Common myeloid progenitor, CD34-positive (primary cell): ENCODE data around the gene DIP2C.

Experiments
- CTCF ChIA-PET: fragments of 350-600 bp; sonication (Branson Sonifier 250); formaldehyde crosslinking; loops from one replicate; lab custom pipeline; 2021; ENCODE audit warnings: antibody characterized with exemption; lab: Charles Lee
- POLR2A ChIA-PET: fragments of 350-600 bp; sonication (Branson Sonifier 250); formaldehyde crosslinking; loops from one replicate; lab custom pipeline; 2021; ENCODE audit warnings: antibody characterized with exemption; lab: Charles Lee
- DNase-seq, 3 donors: peaks; one replicate each; pipeline versions ENCODE4 v3.0.0 to v3.0.0-alpha.2; 2013
- H3K27ac ChIP-seq, 2 experiments: 1 replicate in 1 of 2; 2 replicates in 1 of 2; pipeline ENCODE4 v1.7.0; 2013; ENCODE audit warnings: inconsistent platforms in 2 of 2, low read length in 2 of 2, mild to moderate bottlenecking in 2 of 2, low read depth in 1 of 2, moderate library complexity in 1 of 2; ENCODE audit not compliant: severe bottlenecking in 2 of 2, insufficient read depth in 1 of 2, poor library complexity in 1 of 2
- H3K27me3 ChIP-seq, 5 experiments: replicated peaks in 2 of 5; 1 replicate in 3 of 5; 2 replicates in 2 of 5; pipeline versions ENCODE4 v1.6.1 to v1.7.0; 2013; ENCODE audit warnings: low read length in 4 of 5, mild to moderate bottlenecking in 2 of 5, moderate library complexity in 2 of 5, inconsistent platforms in 1 of 5; ENCODE audit not compliant: insufficient read depth in 5 of 5, control insufficient read depth in 4 of 5
- H3K36me3 ChIP-seq, 4 experiments: 1 replicate in 2 of 4; 2 replicates in 2 of 4; pipeline versions ENCODE4 v1.6.1 to v1.7.0; 2013; ENCODE audit warnings: low read length in 3 of 4, control low read depth in 1 of 4, mild to moderate bottlenecking in 1 of 4; ENCODE audit not compliant: control insufficient read depth in 4 of 4, insufficient read depth in 4 of 4
- H3K4me1 ChIP-seq, 4 experiments: 1 replicate in 3 of 4; 2 replicates in 1 of 4; pipeline versions ENCODE4 v1.6.1 to v1.7.1; 2013; ENCODE audit warnings: low read length in 3 of 4, mild to moderate bottlenecking in 3 of 4, control low read depth in 1 of 4, inconsistent platforms in 1 of 4, moderate library complexity in 1 of 4; ENCODE audit not compliant: control insufficient read depth in 4 of 4, insufficient read depth in 4 of 4; ENCODE audit errors: control extremely low read depth in 1 of 4
- H3K4me3 ChIP-seq, 7 experiments: 1 replicate in 4 of 7; 2 replicates in 3 of 7; pipeline versions ENCODE4 v1.5.1 to v1.7.0; 2013; ENCODE audit warnings: mild to moderate bottlenecking in 7 of 7, low read length in 6 of 7, moderate library complexity in 6 of 7, inconsistent platforms in 2 of 7, low read depth in 2 of 7, control low read depth in 1 of 7; ENCODE audit not compliant: insufficient read depth in 4 of 7, control insufficient read depth in 1 of 7; ENCODE audit errors: extremely low read depth in 1 of 7
- H3K9me3 ChIP-seq, 5 experiments: 1 replicate in 4 of 5; 2 replicates in 1 of 5; pipeline versions ENCODE4 v1.6.1 to v1.7.1; 2013; ENCODE audit warnings: low read length in 4 of 5, mild to moderate bottlenecking in 2 of 5, inconsistent platforms in 1 of 5, low read depth in 1 of 5, moderate library complexity in 1 of 5; ENCODE audit not compliant: control insufficient read depth in 4 of 5, insufficient read depth in 2 of 5; ENCODE audit errors: control extremely low read depth in 1 of 5
- WGBS: methylation state at CpG from one replicate; pipeline ENCODE4 v1.1.5; 2013; ENCODE audit not compliant: insufficient coverage; 5-methylcytosine and 5-hydroxymethylcytosine counted together

DIP2C gene

GRCh38 chr10:637221-637620 is 52.2 kb downstream of the DIP2C start:
- POLR2A ChIA-PET: no interaction called here
- CTCF ChIA-PET: no interaction called here
- 56% methylated on average over 8 of the region's 8 CpGs for WGBS
- DNase-seq: no peak
- no peak overlapping the region for H3K27ac ChIP-seq
- H3K36me3 ChIP-seq: no peaks in the 10 kb centered on the region
- H3K27me3 ChIP-seq: peaks cover 0 to 77% (median 24%) of the 10 kb centered on the region in 5 experiments
- H3K4me1 ChIP-seq: peaks cover 0 to 4% (median under 1%) of the 10 kb centered on the region in 4 experiments
- H3K9me3 ChIP-seq: peaks cover 0 to 2% (median 0%) of the 10 kb centered on the region in 5 experiments
- H3K4me3 ChIP-seq: no peak overlapping the region

- POLR2A ChIA-PET: no interaction called here
- CTCF ChIA-PET: no interaction called here
- no peak for DNase-seq
- Histone ChIP-seq H3K4me3 (no peak overlapping the region), H3K27ac (no peak overlapping the region), H3K27me3 (peaks cover 0 to 81% (median 24%) of the 10 kb centered on the region in 5 experiments), H3K4me1 (peaks cover 0 to 4% (median under 1%) of the 10 kb centered on the region in 4 experiments), H3K9me3 (peaks cover 0 to 5% (median 0%) of the 10 kb centered on the region in 5 experiments), H3K36me3 (no peaks in the 10 kb centered on the region)
- 68% methylated on average over 18 of the region's 19 CpGs for WGBS
Measured at GRCh38 chr10:636769-637168, 52.7 kb downstream of the DIP2C start.

- Histone ChIP-seq H3K4me1 (peaks cover 0 to 4% (median under 1%) of the 10 kb centered on the region in 4 experiments), H3K9me3 (peaks cover 0 to 5% (median 0%) of the 10 kb centered on the region in 5 experiments), H3K27ac (no peak overlapping the region), H3K4me3 (no peak overlapping the region), H3K36me3 (no peaks in the 10 kb centered on the region), H3K27me3 (peaks cover 0 to 82% (median 24%) of the 10 kb centered on the region in 5 experiments)
- ChIA-PET POLR2A (no interaction called here), CTCF (no interaction called here)
- WGBS: 90% methylated on average over 14 of the region's 25 CpGs
- no peak for DNase-seq
Measured at GRCh38 chr10:636016-636730, 53.3 kb downstream of the DIP2C start.

- DNase-seq: peak in 2 of 3 donors; percentile 33 to 37
- Histone ChIP-seq H3K36me3 (no peaks in the 10 kb centered on the region), H3K9me3 (peaks cover 0 to 5% (median 0%) of the 10 kb centered on the region in 5 experiments), H3K27me3 (peaks cover 0 to 86% (median 26%) of the 10 kb centered on the region in 5 experiments), H3K4me3 (no peak overlapping the region), H3K27ac (no peak overlapping the region), H3K4me1 (peaks cover 0 to 4% (median under 1%) of the 10 kb centered on the region in 4 experiments)
- ChIA-PET CTCF (no interaction called here), POLR2A (no interaction called here)
- 36% methylated on average over 23 of the region's 25 CpGs for WGBS
Measured at GRCh38 chr10:635088-635861, 54.2 kb downstream of the DIP2C start.

GRCh38 chr10:634256-634655 is 55.2 kb downstream of the DIP2C start:
- 79% methylated on average over 7 of the region's 7 CpGs for WGBS
- no peak for DNase-seq
- peaks cover 0 to 10% (median 5%) of the 10 kb centered on the region in 4 experiments for H3K4me1 ChIP-seq
- H3K36me3 ChIP-seq: no peaks in the 10 kb centered on the region
- ChIA-PET POLR2A (no interaction called here), CTCF (no interaction called here)
- no peak overlapping the region for H3K27ac ChIP-seq
- peaks cover 0 to 5% (median 0%) of the 10 kb centered on the region in 5 experiments for H3K9me3 ChIP-seq
- H3K4me3 ChIP-seq: no peak overlapping the region
- peaks cover 0 to 90% (median 26%) of the 10 kb centered on the region in 5 experiments for H3K27me3 ChIP-seq

GRCh38 chr10:633279-634245 is 55.9 kb downstream of the DIP2C start:
- POLR2A ChIA-PET: no interaction called here
- Histone ChIP-seq H3K4me3 (no peak overlapping the region), H3K36me3 (no peaks in the 10 kb centered on the region), H3K27me3 (peaks cover 0 to 91% (median 28%) of the 10 kb centered on the region in 5 experiments), H3K4me1 (peaks cover 0 to 14% (median 9%) of the 10 kb centered on the region in 4 experiments), H3K27ac (no peak overlapping the region), H3K9me3 (peaks cover 0 to 5% (median 0%) of the 10 kb centered on the region in 5 experiments)
- DNase-seq: no peak
- WGBS: 96% methylated on average over 34 of the region's 39 CpGs
- CTCF ChIA-PET: no interaction called here
